Fibroblast of skin of abdomen (primary cell): Measurements from ENCODE around the gene RNF144A.
"Not testable (repeated sequence)": the region's sequence is repeated elsewhere in the genome, so short reads cannot be mapped to it uniquely, and the experiment has no call there.

Experiments
- DNase-seq: peaks from one replicate; pipeline ENCODE4 v3.0.0-alpha.2; 2013

RNF144A gene

DNA sequence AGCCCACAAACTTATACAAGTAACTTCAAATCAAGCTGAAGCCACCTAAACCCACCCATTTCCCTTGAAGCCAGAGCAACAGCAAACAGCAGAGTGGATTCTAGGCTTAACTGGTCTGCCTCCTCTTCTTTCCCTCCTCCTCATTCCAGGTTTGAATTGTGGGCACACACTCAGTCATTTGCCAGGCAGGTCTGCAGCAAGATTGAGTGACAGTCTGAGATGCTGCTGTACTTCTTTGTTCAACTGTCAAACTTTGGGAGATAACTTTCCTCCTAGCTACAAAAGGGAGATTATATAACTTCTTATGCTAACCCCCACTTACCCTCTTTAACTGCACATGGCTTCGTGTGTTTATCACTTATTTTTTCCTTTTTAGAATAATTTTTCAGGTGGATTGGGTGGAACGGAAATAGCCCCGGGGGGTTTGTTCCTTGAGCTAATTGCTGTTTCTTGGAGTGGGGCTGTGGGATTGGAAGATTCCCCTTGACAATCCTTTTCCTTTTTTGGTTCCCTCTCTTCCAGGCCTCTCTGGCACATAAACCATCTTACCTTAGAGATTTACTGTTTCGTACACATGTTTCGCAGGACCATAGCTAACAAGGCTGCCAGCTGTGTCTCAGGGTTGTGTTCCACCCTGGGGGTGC lies 55.0 kb downstream of the RNF144A start:
- no peak for DNase-seq

- DNase-seq, result no peak
Observed at GRCh38 chr2:6973895-6974545, 56.8 kb downstream of the RNF144A start.

- no peak for DNase-seq
Observed at GRCh38 chr2:6975988-6976387, 58.8 kb downstream of the RNF144A start.

- no peak for DNase-seq
Observed at GRCh38 chr2:6977113-6977741, 60.0 kb downstream of the RNF144A start.

DNA sequence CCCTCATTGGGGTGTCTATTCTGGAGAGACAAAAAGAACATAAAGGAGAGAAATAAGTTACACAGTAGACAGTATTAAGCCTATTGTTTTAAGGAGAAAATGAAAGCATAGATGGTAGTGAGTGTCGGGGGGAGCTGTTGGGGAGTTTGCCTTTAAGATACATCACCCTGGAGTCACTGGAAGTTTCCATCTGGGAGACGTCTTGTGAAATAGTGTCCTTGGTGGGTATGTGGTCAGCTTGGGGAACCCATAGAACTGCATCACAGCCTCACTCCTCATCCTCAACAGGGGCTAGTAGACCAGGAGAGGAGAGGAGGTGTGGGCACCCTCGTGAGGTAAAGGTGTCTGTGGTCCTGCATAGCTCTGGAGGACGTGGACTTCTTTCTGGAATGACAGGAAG lies 60.6 kb downstream of the RNF144A start:
- DNase-seq, result no peak

DNA sequence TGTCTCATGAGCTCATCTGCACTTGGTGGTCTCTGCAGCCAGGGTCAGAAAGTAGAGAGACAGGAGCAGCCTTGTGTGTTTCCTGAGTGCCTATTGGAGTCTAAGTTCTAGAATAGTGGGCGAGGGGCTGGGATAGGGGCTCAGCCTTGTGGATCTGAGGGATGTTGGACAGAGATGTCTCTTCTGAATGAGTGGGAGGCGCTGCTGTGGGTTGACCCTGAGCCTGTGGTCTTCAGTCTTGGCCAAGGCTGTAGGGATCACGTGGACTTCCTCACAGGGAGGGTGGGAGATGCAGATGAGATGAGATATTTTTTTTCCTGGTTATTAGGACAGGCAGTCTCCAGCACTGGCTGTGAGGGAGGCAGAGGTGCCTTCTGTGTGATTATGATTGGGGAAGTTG lies 61.8 kb downstream of the RNF144A start:
- no peak for DNase-seq

DNA sequence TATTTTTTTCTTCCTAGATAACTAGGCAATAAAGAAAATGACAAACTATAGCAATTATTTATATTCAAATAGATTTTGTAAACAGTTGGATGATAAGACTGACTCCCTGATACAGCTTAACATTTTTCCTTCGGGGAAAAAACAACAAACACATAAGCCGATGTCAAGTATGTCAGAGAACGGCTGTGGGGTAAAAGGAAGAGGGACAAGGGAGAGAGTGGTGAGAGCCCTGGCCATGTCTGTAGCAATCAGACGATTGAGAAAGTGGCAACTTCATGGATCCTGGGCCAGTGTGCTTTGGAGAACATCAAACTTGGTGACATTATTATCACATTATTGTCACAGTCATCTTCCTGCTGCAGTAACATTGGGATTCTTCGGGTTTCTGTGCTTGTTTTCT lies 65.2 kb downstream of the RNF144A start:
- no peak for DNase-seq

DNA sequence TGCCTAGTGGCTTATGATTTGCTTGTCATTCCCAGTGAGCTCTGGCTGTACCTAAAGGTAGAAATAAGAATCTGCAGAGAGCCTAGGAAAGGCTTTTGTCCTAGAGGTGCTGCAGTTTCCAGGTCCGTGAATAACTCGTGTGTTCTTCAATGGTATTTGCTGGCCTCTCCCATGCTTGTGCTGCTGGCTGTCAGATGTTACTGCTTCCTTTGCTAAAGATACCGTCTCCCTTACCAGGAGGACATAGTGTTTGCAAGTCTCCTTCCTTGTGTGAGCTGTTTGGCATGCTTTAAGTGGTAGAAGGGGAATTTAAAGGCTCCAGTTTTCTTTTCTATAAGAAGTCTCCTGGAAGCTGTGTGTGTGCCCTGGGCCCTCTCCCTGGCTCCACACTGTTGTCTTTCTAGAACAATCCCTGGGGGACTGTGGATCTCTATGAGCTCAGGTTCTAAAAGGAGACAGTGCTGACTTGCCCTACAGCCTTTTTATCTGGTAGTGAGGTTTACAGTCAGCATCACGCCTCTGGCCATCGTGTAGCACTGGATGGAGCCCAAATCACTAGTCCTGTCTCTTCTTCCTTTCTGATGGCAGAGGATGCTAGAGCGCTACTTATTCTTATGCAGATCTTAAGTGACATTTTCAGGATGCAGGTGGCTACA lies 65.8 kb downstream of the RNF144A start:
- DNase-seq, result no peak

DNA sequence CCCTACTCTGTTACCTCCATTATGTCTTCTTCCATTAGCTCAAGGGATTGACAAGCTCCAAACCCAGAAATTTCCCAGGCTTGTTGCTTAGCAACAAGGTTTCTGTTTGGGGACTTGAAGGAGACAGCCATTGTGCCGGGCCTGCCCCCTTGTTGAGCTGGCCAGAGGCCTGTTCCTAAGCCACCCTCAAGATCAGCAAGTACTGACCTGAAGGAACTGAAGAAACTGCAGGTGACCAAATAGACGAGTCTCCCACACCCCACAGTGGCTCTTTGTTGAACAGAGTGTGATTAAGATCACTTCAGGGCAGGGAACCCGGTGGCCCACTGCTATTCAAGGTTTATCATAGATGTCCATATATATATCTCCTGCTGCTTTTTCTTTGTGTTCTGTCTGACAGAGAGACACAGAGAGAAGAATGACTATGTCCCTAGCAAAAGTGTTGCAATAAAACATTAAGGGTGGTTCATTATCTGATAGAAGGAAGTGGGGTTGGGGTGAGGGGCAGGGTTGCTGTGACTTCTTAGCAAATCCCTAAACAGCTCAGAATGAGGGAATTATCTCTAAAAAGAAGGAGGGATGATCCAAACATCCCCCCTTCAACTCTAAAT lies 69.2 kb downstream of the RNF144A start:
- no peak for DNase-seq

DNA sequence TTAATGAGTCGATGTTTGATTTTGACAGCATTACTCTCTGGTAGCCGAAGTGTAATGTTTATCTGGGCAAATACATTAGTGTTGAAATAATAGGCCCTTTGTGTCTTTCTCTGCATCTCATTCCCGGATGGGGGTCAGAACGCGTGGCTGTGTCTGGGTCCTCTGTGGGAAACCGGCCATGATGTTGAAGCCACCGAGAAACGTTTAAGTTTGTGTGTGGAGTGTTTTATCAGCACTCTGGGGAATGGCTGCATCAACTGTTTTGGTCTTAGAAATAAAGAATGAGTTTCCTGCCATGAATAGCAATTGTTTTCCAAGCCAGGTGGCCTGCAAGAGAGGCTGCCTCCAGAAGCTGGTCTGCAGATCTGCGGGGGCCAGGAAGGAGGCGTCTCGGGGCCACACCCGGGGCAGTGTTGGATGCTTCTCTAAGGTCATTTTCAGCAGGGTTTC lies 69.7 kb downstream of the RNF144A start:
- DNase-seq, result no peak

- no peak for DNase-seq
Observed at GRCh38 chr2:6990871-6991270, 73.7 kb downstream of the RNF144A start.

- no peak for DNase-seq
Observed at GRCh38 chr2:6992794-6993228, 75.6 kb downstream of the RNF144A start.

DNA sequence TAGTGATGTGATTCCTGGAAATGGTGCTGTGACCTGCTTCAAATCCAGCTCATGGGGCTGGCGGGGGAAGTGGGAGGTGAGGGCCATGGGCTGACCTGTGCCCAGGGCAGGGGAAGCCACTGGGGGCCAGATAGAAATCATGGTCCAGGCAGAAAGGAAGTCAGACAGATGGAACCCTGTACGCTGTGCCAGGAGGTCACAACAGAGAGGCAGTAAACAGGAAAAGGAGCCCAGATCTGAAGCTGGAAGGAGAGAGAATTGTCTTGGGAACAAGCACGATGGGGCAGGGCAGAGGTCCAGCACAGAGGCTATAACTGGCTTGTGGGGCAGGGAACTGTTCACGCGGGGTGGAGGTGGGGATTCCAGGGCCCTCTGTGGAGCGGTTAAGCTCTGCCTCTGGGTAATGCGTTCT lies 76.0 kb downstream of the RNF144A start:
- no peak for DNase-seq

DNA sequence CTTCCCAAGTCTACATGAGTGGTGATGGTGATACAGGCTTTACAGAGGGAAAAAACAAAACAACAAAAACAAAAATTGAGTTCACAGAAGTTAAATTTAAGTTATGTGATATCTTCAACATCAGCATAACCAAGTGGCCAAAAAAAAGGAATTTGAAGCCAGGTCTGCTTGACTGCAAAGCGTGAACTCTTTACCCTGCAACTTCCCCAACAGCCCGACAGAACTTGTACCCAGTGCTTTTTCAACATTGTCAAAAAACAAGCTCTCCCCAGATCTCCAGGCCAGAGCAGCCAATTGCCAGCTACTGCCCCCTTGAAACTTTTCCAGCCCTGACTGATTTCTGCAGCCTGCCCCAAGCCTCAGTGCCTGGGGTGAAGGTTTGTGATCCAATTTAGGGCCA lies 76.7 kb downstream of the RNF144A start:
- no peak for DNase-seq

DNA sequence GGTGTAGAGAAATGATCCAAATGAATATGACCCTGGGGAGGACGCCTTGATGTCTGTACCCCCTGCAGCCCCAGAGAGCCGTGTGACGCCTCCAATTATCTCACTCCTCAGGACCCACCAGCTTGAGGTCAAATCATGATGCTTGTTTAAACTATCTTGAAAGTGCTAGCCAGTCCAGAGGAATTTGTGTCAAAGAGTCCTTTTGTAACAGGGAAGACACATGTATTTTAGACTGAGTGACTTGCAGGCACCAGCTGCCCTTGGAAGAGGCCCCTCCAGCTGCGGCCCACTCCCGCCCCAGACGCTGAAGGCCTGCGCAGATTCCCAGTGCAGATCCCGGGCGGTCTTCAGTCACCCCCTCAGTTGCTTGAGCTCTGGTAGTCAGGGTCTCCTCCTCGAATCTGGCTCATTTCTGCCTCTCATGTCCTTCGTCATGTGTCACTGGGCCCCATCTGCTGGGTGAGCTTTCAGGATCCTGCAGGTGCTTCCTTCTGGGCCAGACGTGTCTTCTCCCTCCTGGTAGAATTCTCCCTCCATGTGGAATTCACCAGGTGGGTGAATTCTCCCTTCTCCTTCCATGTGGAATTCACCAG lies 77.4 kb downstream of the RNF144A start:
- no peak for DNase-seq

GRCh38 chr2:6995391-6996097 lies 78.3 kb downstream of the RNF144A start:
- DNase-seq, result no peak

DNA sequence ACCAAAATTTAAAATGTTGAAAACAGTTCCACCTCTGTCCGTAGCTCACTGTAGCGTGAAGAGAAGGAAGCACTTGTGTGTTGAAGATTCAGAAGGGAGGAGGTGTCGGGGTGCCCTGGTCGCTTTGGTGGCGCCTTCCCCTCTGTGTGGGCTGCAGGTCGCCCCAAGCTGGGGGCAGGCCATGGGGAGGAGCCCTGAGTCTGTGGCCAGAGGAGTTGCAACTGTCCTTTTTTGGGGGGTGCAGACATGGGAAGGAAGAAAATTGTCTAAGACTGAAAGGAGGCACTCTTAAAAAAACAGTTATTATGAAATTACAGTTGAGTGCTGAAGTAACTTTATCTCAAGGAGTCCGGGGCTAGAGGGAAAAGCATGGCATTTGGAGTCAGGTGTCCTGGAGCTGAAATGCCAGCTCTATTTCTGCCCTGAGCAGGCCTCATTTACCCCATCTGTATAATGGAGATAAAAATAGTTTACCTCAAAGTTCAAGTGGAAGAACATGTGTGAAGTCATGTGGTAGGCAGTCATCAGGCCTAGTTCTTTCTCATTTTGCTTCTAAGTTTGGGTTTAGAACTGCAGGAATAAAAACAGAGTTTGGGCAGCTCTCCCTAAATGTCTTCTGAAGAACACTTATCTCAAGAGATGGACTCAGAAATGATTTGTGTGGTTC lies 82.1 kb downstream of the RNF144A start:
- DNase-seq, result no peak

- DNase-seq, result not testable (repeated sequence)
Observed at GRCh38 chr2:7001395-7001794, 84.2 kb downstream of the RNF144A start.

DNA sequence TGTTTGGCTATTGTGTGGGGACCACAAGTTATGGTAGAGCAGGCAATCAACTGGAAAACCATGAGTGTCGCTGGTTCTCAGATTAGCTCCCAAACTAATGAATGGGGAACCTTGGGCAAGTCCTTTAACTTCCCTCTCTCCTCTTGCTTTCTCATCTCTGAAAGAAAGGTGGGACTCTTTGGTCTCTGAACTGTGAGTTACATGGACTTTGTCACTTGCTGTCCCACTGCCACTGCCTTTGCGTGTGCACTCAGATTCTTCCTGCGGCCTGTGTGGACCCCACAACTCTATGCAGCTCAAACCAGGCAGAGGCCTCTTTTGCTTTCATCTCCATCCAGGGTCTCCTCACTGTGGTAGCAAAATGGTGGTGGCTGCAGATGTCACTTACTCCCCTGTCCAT lies 86.7 kb downstream of the RNF144A start:
- DNase-seq, result no peak

GRCh38 chr2:7004636-7005035 lies 87.4 kb downstream of the RNF144A start:
- no peak for DNase-seq

GRCh38 chr2:7007488-7007845 lies 90.3 kb downstream of the RNF144A start:
- no peak for DNase-seq
